AG04450 (cell line): Measurements from ENCODE around the gene FAM174B. TPM values are rescaled to one million over a fixed set of nuclear protein-coding genes. Genes with fewer than 3 reads are reported as not detected.

Source experiments
- CTCF ChIA-PET: fragments of 300-600, 350-600 bp; formaldehyde crosslinking; extraction: SDS; loops from one replicate; lab custom pipeline; 2022; ENCODE audit warnings: antibody characterized with exemption, inconsistent platforms; lab: Charles Lee
- POLR2A ChIA-PET: fragments of 350-600 bp; formaldehyde crosslinking; extraction: SDS; loops from one replicate; lab custom pipeline; 2021; ENCODE audit warnings: antibody characterized with exemption, inconsistent platforms; lab: Yijun Ruan, JAX
- DNase-seq: peaks from one replicate; pipeline ENCODE4 v3.0.0-alpha.2; 2011; ENCODE audit warnings: low read depth, low spot score
- H3K27ac ChIP-seq: one replicate; pipeline ENCODE4 v1.5.1; 2012; ENCODE audit warnings: low read depth, low read length, control low read depth
- H3K27me3 ChIP-seq: one replicate; pipeline ENCODE4 v1.6.0; 2012; ENCODE audit warnings: low read length; ENCODE audit not compliant: control insufficient read depth, insufficient read depth
- H3K4me3 ChIP-seq: 2 replicates; pipeline ENCODE4 v1.5.1; 2011; ENCODE audit warnings: mild to moderate bottlenecking, low read depth, low read length, control low read depth
- H3K9me3 ChIP-seq: 2 replicates; pipeline ENCODE4 v1.5.1; 2012; ENCODE audit warnings: low read length; ENCODE audit not compliant: control insufficient read depth, insufficient read depth
- polyA plus RNA-seq: library from polyadenylated mRNA; depleted of rRNA; stranded (reverse); fragments of >200 nt; gene quantifications from 2 replicates; pipeline ENCODE4 v1.2.3, GENCODE V29; 2011
- TF ChIP-seq, protein P1 (sequence below): IDR thresholded peaks from 2 replicates; pipeline ENCODE4 v1.5.1; 2011; ENCODE audit warnings: low read depth, low read length, control low read depth, inconsistent platforms

The FAM174B gene
- polyA plus RNA-seq, 1 experiment = 2.1 TPM

DNA sequence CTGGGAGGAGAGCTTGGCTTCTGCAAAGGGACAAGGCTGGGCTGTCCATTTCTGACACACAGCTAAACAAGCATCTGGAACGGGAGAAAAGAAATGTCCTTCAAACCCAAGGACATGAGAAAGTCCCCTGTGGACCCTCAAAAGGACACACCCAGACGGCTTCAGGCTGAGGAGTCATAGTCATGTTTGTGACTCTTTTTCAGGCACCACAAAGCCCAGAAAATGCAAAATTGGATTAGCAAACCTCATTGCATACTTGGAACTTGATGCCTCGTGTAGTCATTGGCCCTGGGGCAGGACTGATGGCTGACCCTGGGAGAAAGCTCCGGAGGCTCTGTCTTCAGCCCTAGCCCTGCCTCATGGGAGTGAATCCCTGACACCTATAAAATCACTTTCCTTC lies 21.5 kb downstream of the FAM174B start:
- peaks cover 4% of the 10 kb centered on the region; the same call in 1 of the 2 replicates for H3K9me3 ChIP-seq
- ChIA-PET POLR2A (no interaction called here), CTCF (no interaction called here)
- H3K4me3 ChIP-seq = no peak overlapping the region
- H3K27ac ChIP-seq = no peak overlapping the region
- TF ChIP-seq, protein P1, sequence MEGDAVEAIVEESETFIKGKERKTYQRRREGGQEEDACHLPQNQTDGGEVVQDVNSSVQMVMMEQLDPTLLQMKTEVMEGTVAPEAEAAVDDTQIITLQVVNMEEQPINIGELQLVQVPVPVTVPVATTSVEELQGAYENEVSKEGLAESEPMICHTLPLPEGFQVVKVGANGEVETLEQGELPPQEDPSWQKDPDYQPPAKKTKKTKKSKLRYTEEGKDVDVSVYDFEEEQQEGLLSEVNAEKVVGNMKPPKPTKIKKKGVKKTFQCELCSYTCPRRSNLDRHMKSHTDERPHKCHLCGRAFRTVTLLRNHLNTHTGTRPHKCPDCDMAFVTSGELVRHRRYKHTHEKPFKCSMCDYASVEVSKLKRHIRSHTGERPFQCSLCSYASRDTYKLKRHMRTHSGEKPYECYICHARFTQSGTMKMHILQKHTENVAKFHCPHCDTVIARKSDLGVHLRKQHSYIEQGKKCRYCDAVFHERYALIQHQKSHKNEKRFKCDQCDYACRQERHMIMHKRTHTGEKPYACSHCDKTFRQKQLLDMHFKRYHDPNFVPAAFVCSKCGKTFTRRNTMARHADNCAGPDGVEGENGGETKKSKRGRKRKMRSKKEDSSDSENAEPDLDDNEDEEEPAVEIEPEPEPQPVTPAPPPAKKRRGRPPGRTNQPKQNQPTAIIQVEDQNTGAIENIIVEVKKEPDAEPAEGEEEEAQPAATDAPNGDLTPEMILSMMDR = no peak
- no peaks in the 10 kb centered on the region for H3K27me3 ChIP-seq
- no peak for DNase-seq

DNA sequence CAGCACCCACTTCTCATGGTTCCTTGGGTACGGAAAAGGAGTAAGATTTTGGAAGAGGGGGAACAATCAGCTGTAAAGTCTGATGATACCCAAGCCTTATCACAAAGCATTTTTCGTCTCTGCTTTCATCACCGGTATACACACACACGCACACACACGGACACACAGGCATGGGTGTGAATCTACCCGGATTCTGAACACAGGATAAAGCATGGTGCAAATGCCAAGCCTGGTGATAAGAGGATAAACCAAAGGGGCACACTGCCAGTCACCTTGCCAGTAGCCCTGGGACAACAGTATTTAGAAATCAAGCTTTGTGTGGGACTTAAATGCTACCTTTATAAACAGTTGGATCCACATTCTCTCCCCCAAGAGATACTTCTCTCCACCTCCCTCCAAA lies 22.2 kb downstream of the FAM174B start:
- ChIA-PET POLR2A (no interaction called here), CTCF (no interaction called here)
- H3K27ac ChIP-seq = no peak overlapping the region
- H3K27me3 ChIP-seq = no peaks in the 10 kb centered on the region
- TF ChIP-seq, protein P1 = no peak
- DNase-seq = no peak
- peaks cover 4% of the 10 kb centered on the region; the same call in 1 of the 2 replicates for H3K9me3 ChIP-seq
- H3K4me3 ChIP-seq = no peak overlapping the region

DNA sequence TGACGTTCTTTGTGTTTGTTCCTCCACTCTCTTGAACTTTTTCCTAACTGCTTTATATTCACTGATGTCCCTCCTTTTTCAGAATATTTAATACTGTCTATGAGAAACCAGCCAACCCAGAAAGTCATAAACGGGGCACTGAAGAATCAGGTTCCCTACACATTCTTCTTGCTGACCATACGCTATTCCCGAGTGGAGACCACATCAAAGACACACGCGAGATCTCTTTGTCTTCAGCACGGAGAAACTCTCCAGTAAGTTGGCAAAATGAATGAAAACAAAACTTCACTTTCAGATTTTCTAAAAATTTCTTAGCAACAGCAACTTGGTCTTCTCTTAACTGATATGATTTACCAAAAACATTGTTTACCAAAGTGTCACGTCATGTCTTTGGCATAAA lies 22.6 kb downstream of the FAM174B start:
- Histone ChIP-seq H3K27ac (no peak overlapping the region), H3K27me3 (no peaks in the 10 kb centered on the region), H3K4me3 (no peak overlapping the region), H3K9me3 (peaks cover 4% of the 10 kb centered on the region; the same call in 1 of the 2 replicates)
- TF ChIP-seq, protein P1 = no peak
- POLR2A ChIA-PET = no interaction called here
- CTCF ChIA-PET = no interaction called here
- DNase-seq = no peak

DNA sequence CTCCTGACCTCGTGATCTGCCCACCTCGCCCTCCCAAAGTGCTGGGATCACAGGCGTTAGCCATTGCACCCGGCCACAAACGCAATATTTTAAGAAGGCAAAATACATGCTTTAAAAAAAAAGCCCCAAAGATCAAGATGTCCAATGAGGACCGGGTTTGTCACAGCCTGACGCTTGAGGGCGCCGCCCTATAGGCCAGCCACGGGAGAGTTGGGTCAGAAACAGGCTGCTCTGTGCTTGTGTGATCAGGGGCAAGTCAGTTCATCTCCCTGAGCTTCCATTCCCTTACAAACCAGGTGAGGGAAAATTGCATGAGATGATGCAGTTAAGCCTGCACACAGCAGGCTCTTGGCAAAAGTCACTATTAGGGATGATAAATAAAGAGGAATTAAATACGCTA lies 23.9 kb downstream of the FAM174B start:
- no peaks in the 10 kb centered on the region for H3K27me3 ChIP-seq
- no peak overlapping the region for H3K4me3 ChIP-seq
- no peak overlapping the region for H3K27ac ChIP-seq
- TF ChIP-seq, protein P1 = no peak
- CTCF ChIA-PET = no interaction called here
- H3K9me3 ChIP-seq = peaks cover under 1% of the 10 kb centered on the region; the same call in 1 of the 2 replicates
- DNase-seq = no peak
- POLR2A ChIA-PET = no interaction called here

DNA sequence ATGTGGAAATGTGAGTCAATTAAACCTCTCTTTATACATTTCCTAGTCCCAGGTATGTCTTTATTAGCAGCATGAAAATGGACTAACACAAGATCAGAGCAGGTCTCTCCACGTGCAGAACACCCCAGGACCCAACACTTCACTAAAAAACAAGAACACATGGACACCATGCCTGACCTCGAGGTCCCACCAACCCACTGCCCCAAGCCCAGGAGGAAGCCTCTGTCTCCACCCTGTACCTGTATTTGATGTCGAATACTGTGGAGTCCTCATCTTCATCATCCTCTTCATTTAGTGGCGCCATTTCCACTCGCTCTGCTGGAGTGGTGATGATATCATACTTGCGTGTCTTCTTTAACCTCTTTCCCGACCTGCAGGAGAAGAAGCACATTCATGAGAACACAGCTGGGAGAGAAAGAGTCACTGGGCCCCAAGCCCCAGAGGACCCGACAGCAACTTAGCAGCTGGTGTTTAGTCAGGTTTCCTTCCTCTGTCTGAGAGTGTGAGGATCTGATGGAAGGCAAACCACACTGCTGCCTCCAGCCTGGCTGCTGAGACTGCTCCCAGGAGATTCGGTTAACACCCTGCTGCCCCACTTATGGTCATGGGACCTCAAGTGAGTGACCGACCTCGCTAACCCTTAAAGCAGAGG lies 25.5 kb downstream of the FAM174B start:
- CTCF ChIA-PET = no interaction called here
- DNase-seq = no peak
- TF ChIP-seq, protein P1 = no peak
- POLR2A ChIA-PET = no interaction called here
- Histone ChIP-seq H3K27ac (no peak overlapping the region), H3K27me3 (no peaks in the 10 kb centered on the region), H3K4me3 (no peak overlapping the region), H3K9me3 (no peaks in the 10 kb centered on the region; the same call in 1 of the 2 replicates)
